DOHH2 (cell line): ENCODE data around the gene KCNMA1.

Experiments used
- H3F3A ChIP-seq: fragments of 200-600 bp; sonication (generic), shearing (Covaris generic); 2 replicates; pipeline ENCODE4 v1.6.0; 2016; ENCODE audit warnings: antibody characterized with exemption, mild to moderate bottlenecking; ENCODE audit not compliant: control insufficient read depth, insufficient read depth
- H3K27ac ChIP-seq: fragments of 200-600 bp; sonication (generic); 2 replicates; pipeline ENCODE4 v1.5.1; 2014; ENCODE audit warnings: low read depth, mild to moderate bottlenecking, low read length, moderate library complexity
- H3K27me3 ChIP-seq: fragments of 200-600 bp; sonication (generic); 2 replicates; pipeline ENCODE4 v1.6.1; 2014; ENCODE audit warnings: mild to moderate bottlenecking, low read length, mixed read lengths; ENCODE audit not compliant: control insufficient read depth
- H3K36me3 ChIP-seq: fragments of 200-600 bp; sonication (generic); 2 replicates; pipeline ENCODE4 v1.6.1; 2014; ENCODE audit warnings: mild to moderate bottlenecking, low read length, moderate library complexity, mixed read lengths; ENCODE audit not compliant: control insufficient read depth
- H3K4me1 ChIP-seq: fragments of 200-600 bp; sonication (generic); 2 replicates; pipeline ENCODE4 v1.6.1; 2014; ENCODE audit warnings: mild to moderate bottlenecking, low read length, mixed read lengths; ENCODE audit not compliant: control insufficient read depth
- H3K4me2 ChIP-seq: fragments of 200-600 bp; sonication (generic); 2 replicates; pipeline ENCODE4 v1.6.0; 2014; ENCODE audit warnings: mild to moderate bottlenecking, low read length, moderate library complexity
- H3K4me3 ChIP-seq: fragments of 200-600 bp; sonication (generic); 2 replicates; pipeline ENCODE4 v1.5.1; 2014; ENCODE audit warnings: mild to moderate bottlenecking, low read length, mixed read lengths
- H3K79me2 ChIP-seq: fragments of 200-600 bp; sonication (generic); 2 replicates; pipeline ENCODE4 v1.6.1; 2014; ENCODE audit warnings: mild to moderate bottlenecking, low read length, mixed read lengths; ENCODE audit not compliant: control insufficient read depth
- H3K9me2 ChIP-seq: fragments of 200-600 bp; sonication (generic); replicated peaks from 2 replicates; pipeline ENCODE4 v1.6.1; 2014; ENCODE audit warnings: mild to moderate bottlenecking, low read length, mixed read lengths; ENCODE audit not compliant: control insufficient read depth
- H3K9me3 ChIP-seq: fragments of 200-600 bp; sonication (generic); 2 replicates; pipeline ENCODE4 v1.6.1; 2014; ENCODE audit warnings: antibody characterized with exemption, low read length, mixed read lengths; ENCODE audit not compliant: control insufficient read depth, insufficient read depth
- H4K20me1 ChIP-seq: fragments of 200-600 bp; sonication (generic); 2 replicates; pipeline ENCODE4 v1.6.0; 2014; ENCODE audit warnings: low read depth, mild to moderate bottlenecking, antibody characterized with exemption, low read length, moderate library complexity; ENCODE audit not compliant: control insufficient read depth, insufficient read depth
- EZH2phosphoT487 ChIP-seq: fragments of 200-600 bp; sonication (generic); IDR thresholded peaks from 2 replicates; pipeline ENCODE4 v1.6.1; 2017; ENCODE audit warnings: borderline replicate concordance, mild to moderate bottlenecking, antibody characterized with exemption, low read length, moderate library complexity, mixed read lengths
- TF ChIP-seq, protein P1 (sequence below): fragments of 200-600 bp; sonication (generic); IDR thresholded peaks from one replicate; pipeline ENCODE4 v1.5.1; 2014; ENCODE audit warnings: antibody characterized with exemption, mild to moderate bottlenecking, low read depth, low read length; ENCODE audit not compliant: poor library complexity, severe bottlenecking

Gene KCNMA1

DNA sequence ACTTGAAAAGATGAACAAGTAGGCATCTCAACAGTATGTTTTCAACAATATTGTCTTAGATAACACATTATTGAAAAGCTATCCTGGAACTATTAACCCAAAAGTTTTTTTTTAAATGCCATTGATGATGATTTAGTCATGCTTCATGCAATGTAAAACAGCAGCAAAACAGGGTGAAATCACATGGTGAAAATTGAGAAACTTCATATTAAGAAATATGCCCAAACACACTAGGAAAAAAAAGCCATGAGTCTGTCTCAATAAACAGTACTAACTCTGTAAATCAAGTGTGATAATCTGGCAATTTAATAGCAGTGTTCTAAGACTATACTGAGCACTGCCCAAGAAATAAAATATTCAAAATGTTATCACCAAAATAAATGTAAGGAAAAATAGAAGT is 613.1 kb downstream of the KCNMA1 start:
- no peaks in the 10 kb centered on the region for H3K4me1 ChIP-seq
- TF ChIP-seq, protein P1, sequence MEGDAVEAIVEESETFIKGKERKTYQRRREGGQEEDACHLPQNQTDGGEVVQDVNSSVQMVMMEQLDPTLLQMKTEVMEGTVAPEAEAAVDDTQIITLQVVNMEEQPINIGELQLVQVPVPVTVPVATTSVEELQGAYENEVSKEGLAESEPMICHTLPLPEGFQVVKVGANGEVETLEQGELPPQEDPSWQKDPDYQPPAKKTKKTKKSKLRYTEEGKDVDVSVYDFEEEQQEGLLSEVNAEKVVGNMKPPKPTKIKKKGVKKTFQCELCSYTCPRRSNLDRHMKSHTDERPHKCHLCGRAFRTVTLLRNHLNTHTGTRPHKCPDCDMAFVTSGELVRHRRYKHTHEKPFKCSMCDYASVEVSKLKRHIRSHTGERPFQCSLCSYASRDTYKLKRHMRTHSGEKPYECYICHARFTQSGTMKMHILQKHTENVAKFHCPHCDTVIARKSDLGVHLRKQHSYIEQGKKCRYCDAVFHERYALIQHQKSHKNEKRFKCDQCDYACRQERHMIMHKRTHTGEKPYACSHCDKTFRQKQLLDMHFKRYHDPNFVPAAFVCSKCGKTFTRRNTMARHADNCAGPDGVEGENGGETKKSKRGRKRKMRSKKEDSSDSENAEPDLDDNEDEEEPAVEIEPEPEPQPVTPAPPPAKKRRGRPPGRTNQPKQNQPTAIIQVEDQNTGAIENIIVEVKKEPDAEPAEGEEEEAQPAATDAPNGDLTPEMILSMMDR: no peak
- TF ChIP-seq EZH2phosphoT487: no peak

DNA sequence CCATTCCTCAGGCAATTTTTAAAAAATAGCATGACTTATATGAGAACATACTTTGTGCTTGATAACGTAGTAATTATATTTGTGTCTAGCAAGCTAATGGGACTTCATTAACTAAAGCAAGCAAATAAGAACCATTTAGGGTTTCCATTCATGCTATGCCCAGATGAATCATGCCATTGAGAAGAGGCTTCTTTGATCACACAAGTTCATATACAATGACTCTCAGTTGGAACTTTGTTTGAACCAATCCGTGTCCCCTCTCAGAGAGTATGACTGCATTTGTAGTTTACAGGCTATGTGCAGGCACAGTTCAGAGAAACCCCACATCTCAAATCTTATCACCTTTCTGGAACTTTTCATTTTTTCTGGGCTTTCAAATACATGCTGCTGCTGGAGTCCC is 614.2 kb downstream of the KCNMA1 start:
- TF ChIP-seq, protein P1: no peak
- no peak for TF ChIP-seq EZH2phosphoT487
- no peaks in the 10 kb centered on the region for H3K9me3 ChIP-seq
- H3K27me3 ChIP-seq: no peaks in the 10 kb centered on the region
- H3K4me2 ChIP-seq: no peak overlapping the region
- H3K4me1 ChIP-seq: no peaks in the 10 kb centered on the region
- no peaks in the 10 kb centered on the region for H3K36me3 ChIP-seq
- no peak overlapping the region for H3K4me3 ChIP-seq
- H3F3A ChIP-seq: no peaks in the 10 kb centered on the region
- H3K27ac ChIP-seq: no peak overlapping the region
- H3K9me2 ChIP-seq: no peaks in the 10 kb centered on the region
- H4K20me1 ChIP-seq: no peaks in the 10 kb centered on the region
- no peaks in the 10 kb centered on the region for H3K79me2 ChIP-seq

More for the DNA sequence above, 613.1 kb downstream of the KCNMA1 start:
- no peaks in the 10 kb centered on the region for H3K27me3 ChIP-seq
- H3K4me3 ChIP-seq: no peak overlapping the region
- H4K20me1 ChIP-seq: no peaks in the 10 kb centered on the region
- H3K27ac ChIP-seq: no peak overlapping the region
- no peaks in the 10 kb centered on the region for H3K9me3 ChIP-seq
- no peaks in the 10 kb centered on the region for H3F3A ChIP-seq
- H3K79me2 ChIP-seq: no peaks in the 10 kb centered on the region
- H3K9me2 ChIP-seq: no peaks in the 10 kb centered on the region
- H3K36me3 ChIP-seq: no peaks in the 10 kb centered on the region
- no peak overlapping the region for H3K4me2 ChIP-seq

DNA sequence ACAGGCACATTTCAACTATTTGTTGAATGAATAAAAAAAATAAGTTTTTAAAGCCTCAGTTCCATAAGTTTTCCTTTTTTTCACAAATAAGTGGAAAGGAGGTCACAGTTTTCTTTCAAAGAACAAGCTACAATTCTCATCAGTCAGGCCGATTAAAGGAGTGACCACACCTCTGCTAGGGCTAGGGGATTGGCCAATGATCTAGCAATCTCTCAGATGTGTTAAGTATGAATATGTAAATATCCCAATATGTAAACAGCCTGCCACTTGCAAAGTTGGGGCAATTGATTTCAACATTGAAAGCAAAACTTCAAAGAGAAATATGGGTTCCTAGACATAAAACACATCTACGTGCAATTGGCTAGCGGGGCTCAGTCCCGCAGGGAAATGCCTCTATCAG is 614.9 kb downstream of the KCNMA1 start:
- Histone ChIP-seq H3K4me2 (no peak overlapping the region), H3K79me2 (no peaks in the 10 kb centered on the region), H3K9me2 (no peaks in the 10 kb centered on the region), H3K27ac (no peak overlapping the region), H3K4me1 (no peaks in the 10 kb centered on the region), H3K9me3 (no peaks in the 10 kb centered on the region), H3K27me3 (no peaks in the 10 kb centered on the region), H3K36me3 (no peaks in the 10 kb centered on the region), H3F3A (no peaks in the 10 kb centered on the region), H4K20me1 (no peaks in the 10 kb centered on the region), H3K4me3 (no peak overlapping the region)
- TF ChIP-seq, protein P1: no peak
- no peak for TF ChIP-seq EZH2phosphoT487

DNA sequence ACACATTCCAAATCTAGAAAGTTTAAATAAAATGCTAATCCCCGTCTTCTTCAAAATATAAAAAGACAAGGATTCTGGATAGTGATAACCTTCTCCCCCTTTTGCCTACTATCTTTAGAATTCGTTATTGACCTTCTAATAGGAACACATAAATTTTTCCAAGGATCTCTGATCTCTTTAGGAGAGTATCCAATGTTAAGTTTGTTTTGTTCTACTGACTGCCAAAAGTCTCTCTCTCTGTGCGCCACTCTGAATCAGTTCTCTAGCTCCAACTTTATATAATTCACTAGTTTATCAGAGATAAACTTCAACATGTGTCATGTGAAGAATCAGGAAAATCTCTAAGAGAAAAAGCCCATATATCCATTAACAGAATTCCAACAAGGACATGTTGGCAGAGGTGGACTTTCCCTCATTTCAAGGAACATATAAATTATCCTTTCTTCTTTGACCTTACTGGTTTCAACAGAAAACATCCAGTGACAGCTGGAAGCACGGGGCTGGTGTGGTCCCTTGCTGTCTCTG is 615.6 kb downstream of the KCNMA1 start:
- Histone ChIP-seq H3K27ac (no peak overlapping the region), H3F3A (no peaks in the 10 kb centered on the region), H3K4me1 (no peaks in the 10 kb centered on the region), H3K36me3 (no peaks in the 10 kb centered on the region), H3K27me3 (no peaks in the 10 kb centered on the region), H4K20me1 (no peaks in the 10 kb centered on the region), H3K4me3 (no peak overlapping the region), H3K9me2 (no peaks in the 10 kb centered on the region), H3K4me2 (no peak overlapping the region), H3K9me3 (no peaks in the 10 kb centered on the region), H3K79me2 (no peaks in the 10 kb centered on the region)
- TF ChIP-seq, protein P1: no peak
- no peak for TF ChIP-seq EZH2phosphoT487
